DOHH2 (cell line): Measurements from ENCODE around the gene ARHGEF4.

ENCODE experiments used
- H3F3A ChIP-seq: fragments of 200-600 bp; sonication (generic), shearing (Covaris generic); 2 replicates; pipeline ENCODE4 v1.6.0; 2016; ENCODE audit warnings: antibody characterized with exemption, mild to moderate bottlenecking; ENCODE audit not compliant: control insufficient read depth, insufficient read depth
- H3K27ac ChIP-seq: fragments of 200-600 bp; sonication (generic); 2 replicates; pipeline ENCODE4 v1.5.1; 2014; ENCODE audit warnings: low read depth, mild to moderate bottlenecking, low read length, moderate library complexity
- H3K27me3 ChIP-seq: fragments of 200-600 bp; sonication (generic); 2 replicates; pipeline ENCODE4 v1.6.1; 2014; ENCODE audit warnings: mild to moderate bottlenecking, low read length, mixed read lengths; ENCODE audit not compliant: control insufficient read depth
- H3K36me3 ChIP-seq: fragments of 200-600 bp; sonication (generic); 2 replicates; pipeline ENCODE4 v1.6.1; 2014; ENCODE audit warnings: mild to moderate bottlenecking, low read length, moderate library complexity, mixed read lengths; ENCODE audit not compliant: control insufficient read depth
- H3K4me1 ChIP-seq: fragments of 200-600 bp; sonication (generic); 2 replicates; pipeline ENCODE4 v1.6.1; 2014; ENCODE audit warnings: mild to moderate bottlenecking, low read length, mixed read lengths; ENCODE audit not compliant: control insufficient read depth
- H3K4me2 ChIP-seq: fragments of 200-600 bp; sonication (generic); 2 replicates; pipeline ENCODE4 v1.6.0; 2014; ENCODE audit warnings: mild to moderate bottlenecking, low read length, moderate library complexity
- H3K4me3 ChIP-seq: fragments of 200-600 bp; sonication (generic); 2 replicates; pipeline ENCODE4 v1.5.1; 2014; ENCODE audit warnings: mild to moderate bottlenecking, low read length, mixed read lengths
- H3K79me2 ChIP-seq: fragments of 200-600 bp; sonication (generic); 2 replicates; pipeline ENCODE4 v1.6.1; 2014; ENCODE audit warnings: mild to moderate bottlenecking, low read length, mixed read lengths; ENCODE audit not compliant: control insufficient read depth
- H3K9me2 ChIP-seq: fragments of 200-600 bp; sonication (generic); replicated peaks from 2 replicates; pipeline ENCODE4 v1.6.1; 2014; ENCODE audit warnings: mild to moderate bottlenecking, low read length, mixed read lengths; ENCODE audit not compliant: control insufficient read depth
- H3K9me3 ChIP-seq: fragments of 200-600 bp; sonication (generic); 2 replicates; pipeline ENCODE4 v1.6.1; 2014; ENCODE audit warnings: antibody characterized with exemption, low read length, mixed read lengths; ENCODE audit not compliant: control insufficient read depth, insufficient read depth
- H4K20me1 ChIP-seq: fragments of 200-600 bp; sonication (generic); 2 replicates; pipeline ENCODE4 v1.6.0; 2014; ENCODE audit warnings: low read depth, mild to moderate bottlenecking, antibody characterized with exemption, low read length, moderate library complexity; ENCODE audit not compliant: control insufficient read depth, insufficient read depth
- EZH2phosphoT487 ChIP-seq: fragments of 200-600 bp; sonication (generic); IDR thresholded peaks from 2 replicates; pipeline ENCODE4 v1.6.1; 2017; ENCODE audit warnings: borderline replicate concordance, mild to moderate bottlenecking, antibody characterized with exemption, low read length, moderate library complexity, mixed read lengths
- TF ChIP-seq, protein P1 (sequence below): fragments of 200-600 bp; sonication (generic); IDR thresholded peaks from one replicate; pipeline ENCODE4 v1.5.1; 2014; ENCODE audit warnings: antibody characterized with exemption, mild to moderate bottlenecking, low read depth, low read length; ENCODE audit not compliant: poor library complexity, severe bottlenecking

Gene ARHGEF4

DNA sequence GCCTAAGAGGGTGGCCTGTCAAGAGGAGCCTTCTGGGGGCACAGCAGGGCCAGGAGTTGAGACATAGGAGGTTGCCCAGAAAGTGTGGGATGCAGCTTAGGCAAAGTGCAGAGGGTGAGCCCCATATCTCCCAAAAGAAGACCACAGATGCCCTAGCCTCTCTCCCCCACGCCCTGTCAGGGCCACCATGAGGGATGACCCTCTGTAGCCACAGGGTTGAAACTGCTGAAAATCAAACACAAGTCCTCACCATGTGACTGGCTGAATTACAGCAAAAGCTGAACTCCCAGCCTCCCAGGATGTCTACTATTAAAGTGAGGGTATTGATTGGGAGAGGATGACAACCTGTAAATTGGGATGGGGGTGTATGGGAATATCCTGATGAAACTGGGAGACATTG is 37.4 kb upstream of the ARHGEF4 start:
- Histone ChIP-seq H3K4me2 (no peak overlapping the region), H3F3A (no peaks in the 10 kb centered on the region), H3K4me1 (peaks cover 5% of the 10 kb centered on the region), H4K20me1 (no peaks in the 10 kb centered on the region), H3K79me2 (no peaks in the 10 kb centered on the region), H3K36me3 (no peaks in the 10 kb centered on the region), H3K9me3 (no peaks in the 10 kb centered on the region), H3K27me3 (no peaks in the 10 kb centered on the region), H3K27ac (no peak overlapping the region), H3K4me3 (no peak overlapping the region), H3K9me2 (no peaks in the 10 kb centered on the region)
- TF ChIP-seq, protein P1, sequence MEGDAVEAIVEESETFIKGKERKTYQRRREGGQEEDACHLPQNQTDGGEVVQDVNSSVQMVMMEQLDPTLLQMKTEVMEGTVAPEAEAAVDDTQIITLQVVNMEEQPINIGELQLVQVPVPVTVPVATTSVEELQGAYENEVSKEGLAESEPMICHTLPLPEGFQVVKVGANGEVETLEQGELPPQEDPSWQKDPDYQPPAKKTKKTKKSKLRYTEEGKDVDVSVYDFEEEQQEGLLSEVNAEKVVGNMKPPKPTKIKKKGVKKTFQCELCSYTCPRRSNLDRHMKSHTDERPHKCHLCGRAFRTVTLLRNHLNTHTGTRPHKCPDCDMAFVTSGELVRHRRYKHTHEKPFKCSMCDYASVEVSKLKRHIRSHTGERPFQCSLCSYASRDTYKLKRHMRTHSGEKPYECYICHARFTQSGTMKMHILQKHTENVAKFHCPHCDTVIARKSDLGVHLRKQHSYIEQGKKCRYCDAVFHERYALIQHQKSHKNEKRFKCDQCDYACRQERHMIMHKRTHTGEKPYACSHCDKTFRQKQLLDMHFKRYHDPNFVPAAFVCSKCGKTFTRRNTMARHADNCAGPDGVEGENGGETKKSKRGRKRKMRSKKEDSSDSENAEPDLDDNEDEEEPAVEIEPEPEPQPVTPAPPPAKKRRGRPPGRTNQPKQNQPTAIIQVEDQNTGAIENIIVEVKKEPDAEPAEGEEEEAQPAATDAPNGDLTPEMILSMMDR, result no peak
- TF ChIP-seq EZH2phosphoT487, result no peak

DNA sequence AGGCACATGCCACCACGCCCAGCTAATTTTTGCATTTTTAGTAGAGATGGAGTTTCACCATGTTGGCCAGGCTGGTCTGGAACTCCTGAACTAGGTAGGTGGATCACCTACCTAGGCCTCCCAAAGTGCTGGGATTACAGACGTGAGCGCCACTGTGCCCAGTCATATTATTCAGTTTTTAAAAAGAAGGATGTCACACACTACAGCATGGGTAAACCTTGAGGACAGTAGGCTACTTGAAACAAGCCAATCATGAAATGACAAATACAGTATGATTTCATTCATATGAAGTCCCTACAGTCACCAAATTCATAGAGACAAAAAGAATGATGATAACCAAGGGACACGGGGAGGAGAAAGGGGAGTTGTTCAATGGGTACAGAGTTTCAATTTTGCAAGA is 31.1 kb upstream of the ARHGEF4 start:
- no peaks in the 10 kb centered on the region for H3K36me3 ChIP-seq
- H3K27ac ChIP-seq, result no peak overlapping the region
- H4K20me1 ChIP-seq, result no peaks in the 10 kb centered on the region
- H3K4me1 ChIP-seq, result no peaks in the 10 kb centered on the region
- TF ChIP-seq, protein P1, result no peak
- no peak for TF ChIP-seq EZH2phosphoT487
- no peaks in the 10 kb centered on the region; the same call in 1 of the 2 replicates for H3K27me3 ChIP-seq
- no peak overlapping the region for H3K4me2 ChIP-seq
- no peaks in the 10 kb centered on the region for H3F3A ChIP-seq
- no peaks in the 10 kb centered on the region for H3K79me2 ChIP-seq
- H3K4me3 ChIP-seq, result no peak overlapping the region
- no peaks in the 10 kb centered on the region for H3K9me3 ChIP-seq
- no peaks in the 10 kb centered on the region for H3K9me2 ChIP-seq

DNA sequence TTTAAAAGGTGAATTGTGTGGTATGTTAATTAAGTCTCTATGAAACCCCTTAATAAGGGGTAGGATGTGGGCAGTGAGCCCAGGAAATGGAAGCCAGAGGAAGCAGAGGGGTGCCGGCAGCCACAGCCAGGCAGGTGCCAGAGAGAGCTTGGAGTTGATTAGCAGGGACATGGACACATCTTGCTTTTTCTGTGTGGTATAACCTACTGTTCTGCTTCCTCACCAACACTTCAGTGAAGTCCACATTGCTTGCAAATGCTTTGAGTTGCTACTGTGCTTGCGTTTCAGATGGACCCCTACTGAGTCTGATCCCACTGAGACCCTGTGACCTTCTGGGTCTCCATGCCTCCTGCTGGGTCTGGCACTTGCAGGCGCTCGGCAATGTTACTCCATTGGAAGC is 30.3 kb upstream of the ARHGEF4 start:
- Histone ChIP-seq H3K79me2 (no peaks in the 10 kb centered on the region), H3F3A (no peaks in the 10 kb centered on the region), H3K9me3 (no peaks in the 10 kb centered on the region), H3K27ac (no peak overlapping the region), H3K9me2 (no peaks in the 10 kb centered on the region), H3K27me3 (no peaks in the 10 kb centered on the region; the same call in 1 of the 2 replicates), H3K4me3 (no peak overlapping the region), H3K4me2 (no peak overlapping the region), H3K36me3 (no peaks in the 10 kb centered on the region), H4K20me1 (no peaks in the 10 kb centered on the region), H3K4me1 (no peaks in the 10 kb centered on the region)
- TF ChIP-seq, protein P1, result no peak
- no peak for TF ChIP-seq EZH2phosphoT487
